HG03520 (cell line): Measurements from ENCODE around the gene PTPN1.
"Not testable (repeated sequence)": the region's sequence is repeated elsewhere in the genome, so short reads cannot be mapped to it uniquely, and the experiment has no call there.

Experiments used
- ATAC-seq: cut with Tn5 transposase; IDR thresholded peaks from one replicate; pipeline ENCODE4 v1.9.1; 2021; ENCODE audit warnings: mild to moderate bottlenecking, moderate library complexity; ENCODE audit not compliant: unreplicated experiment

The PTPN1 gene

DNA sequence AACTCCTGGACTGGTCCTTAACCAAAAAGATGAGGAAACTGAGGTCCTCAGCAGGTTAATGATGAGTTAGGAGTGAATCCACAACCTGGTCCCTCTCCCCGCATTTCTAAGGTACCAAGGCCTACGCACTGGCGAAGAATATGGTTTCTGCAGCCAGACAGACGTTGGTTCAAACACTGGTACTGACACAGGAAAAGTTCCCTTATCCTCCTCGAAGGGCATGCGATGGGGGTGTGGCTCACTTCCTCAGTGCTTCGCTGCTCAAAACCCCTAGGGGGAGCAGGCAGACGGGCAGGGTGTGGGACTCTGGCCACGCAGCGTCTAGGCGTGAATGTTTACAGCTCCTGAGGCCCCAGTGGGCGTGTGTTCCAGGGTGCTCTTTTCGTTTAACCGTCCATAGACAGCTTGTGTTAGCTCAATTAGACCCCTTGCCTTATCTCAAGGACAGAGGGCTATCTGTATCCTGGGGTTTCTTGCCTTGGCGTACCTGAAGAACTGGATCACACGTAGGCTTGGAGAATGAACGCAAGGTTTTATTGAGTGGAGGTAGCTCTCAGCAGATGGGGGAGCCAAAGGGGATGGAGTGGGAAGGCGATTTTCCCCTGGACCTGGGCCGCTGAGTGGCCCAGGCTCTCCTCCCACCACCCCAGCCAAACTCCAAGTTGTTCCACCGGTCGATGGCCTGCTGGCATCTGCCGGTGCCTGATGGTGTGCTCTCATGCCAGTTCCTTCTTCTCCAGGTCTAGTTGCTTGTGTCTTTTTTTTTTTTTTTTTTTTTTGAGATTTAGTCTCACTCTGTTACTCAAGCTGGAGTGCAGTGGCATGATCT is 31.8 kb upstream of the PTPN1 start:
- peak; percentile 51 for ATAC-seq

DNA sequence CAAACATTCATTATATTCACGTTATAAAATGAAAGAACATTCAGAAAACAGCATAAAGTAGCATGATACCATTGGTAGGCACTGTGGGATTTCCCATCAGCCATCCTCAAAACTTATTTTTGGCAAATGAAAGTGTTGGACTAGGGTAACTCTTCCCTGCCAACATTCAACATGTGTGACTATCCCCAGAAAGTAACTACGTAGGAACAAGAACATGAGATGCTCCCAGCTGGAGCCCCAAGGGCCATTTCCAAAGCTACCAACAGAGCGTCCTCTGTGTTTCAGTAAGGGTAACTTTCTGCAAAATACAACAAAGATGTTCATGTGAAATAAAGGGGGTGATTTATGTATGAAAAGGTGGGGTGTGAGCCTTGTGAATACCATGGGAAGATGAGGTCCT is 28.4 kb upstream of the PTPN1 start:
- no peak for ATAC-seq

DNA sequence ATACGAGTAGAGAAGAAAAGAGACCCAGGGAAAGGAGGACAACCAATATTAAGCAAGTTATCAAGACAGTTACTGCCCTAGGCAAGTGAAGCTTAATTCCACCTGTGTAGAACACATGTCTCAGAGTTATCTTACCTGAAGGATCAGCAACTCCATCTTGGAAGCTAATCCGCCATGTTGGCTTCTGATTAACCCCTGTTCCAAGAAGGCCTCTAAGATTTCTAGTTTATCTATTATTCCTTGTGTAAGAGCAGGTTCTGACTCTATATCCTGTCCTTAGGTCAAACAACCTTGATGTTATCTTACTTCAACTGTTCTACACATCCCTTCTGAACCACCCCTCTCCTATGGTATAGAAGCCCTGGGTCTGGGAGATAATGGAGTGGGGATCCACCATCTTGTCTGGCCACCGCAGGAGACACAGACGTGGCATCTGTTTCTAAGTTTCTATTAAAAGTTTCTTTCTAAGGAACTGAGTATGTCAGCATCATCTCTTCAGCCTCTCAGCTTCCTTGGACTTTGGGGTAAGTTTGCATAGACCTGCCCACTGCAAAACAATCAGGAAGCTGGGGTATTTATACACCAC is 27.7 kb upstream of the PTPN1 start:
- ATAC-seq = no peak

DNA sequence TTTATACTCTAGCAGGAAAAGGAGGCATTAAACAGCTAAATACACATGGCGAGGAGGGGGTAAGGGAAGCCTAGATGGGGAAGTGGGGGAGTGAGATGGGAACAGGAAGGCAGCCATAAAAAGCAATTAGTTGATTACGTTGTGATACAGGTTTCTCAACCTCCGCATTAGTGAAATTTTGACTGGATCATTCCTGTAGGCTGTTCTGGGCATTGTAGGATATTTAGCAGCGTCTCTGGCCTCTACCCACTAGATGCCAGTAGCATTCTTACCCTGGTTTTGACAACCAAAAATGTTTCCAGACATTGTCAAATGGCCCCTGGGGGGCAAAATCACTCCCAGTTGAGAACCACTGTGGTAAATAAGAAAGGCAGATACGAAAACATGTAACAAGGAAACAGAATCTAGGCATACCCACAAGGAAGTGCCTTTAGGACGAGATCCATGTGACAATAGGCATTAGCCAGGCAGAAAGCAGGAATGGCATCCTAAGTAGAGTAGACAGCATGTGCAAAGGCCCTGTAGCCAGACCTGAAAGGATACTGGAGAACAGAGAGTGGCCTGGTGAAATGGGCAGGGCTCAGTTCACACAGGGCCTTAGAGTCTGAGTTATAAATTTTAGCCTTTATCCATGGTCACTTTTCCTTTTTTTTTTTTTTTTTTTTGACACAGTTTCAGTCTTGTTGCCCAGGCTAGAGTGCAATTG is 25.8 kb upstream of the PTPN1 start:
- ATAC-seq = no peak

DNA sequence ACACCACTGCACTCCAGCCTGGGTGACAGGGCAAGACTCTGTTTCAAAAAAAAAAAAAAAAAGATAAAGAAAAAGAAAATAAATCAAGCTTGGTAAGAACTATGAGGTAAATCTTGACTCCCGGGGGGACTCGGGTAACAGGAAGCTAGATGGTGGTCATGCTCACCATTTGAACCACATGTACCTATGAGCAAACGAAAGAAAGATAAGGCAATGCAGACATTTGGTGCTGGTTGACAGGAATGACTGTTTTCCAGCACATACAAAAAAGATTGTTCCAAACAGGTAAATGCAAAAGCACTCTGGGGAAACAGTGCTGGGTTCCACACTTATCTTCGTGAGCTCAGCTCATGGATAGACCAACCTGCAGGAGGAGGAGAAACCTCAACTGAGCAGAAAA is 22.8 kb upstream of the PTPN1 start:
- ATAC-seq = no peak

DNA sequence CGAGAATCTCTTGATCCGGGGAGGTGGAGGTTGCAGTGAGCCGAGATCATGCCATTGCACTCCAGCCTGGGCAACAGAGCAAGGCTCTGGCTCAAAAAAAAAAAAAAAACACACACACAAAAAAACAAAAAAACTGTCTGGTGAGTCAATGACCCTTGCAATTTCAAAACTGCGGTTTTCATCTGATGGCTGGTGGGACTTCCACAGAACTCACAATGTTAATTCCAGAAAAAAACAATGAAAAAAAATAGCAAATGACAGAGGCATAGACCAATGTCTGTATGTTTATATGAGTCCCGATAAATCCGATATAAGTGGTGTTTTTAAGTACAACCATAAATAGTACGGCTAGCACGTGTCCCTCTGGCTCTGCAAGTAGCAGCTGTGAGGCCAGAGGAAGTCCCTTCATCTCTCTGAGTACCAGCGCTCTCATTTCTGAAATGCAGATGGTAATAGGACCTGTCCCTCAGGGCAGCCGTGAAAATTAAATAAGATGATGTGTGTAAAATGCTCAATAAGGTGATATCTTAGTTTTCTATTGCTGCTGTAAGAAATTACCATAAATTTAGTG is 21.9 kb upstream of the PTPN1 start:
- no peak for ATAC-seq

DNA sequence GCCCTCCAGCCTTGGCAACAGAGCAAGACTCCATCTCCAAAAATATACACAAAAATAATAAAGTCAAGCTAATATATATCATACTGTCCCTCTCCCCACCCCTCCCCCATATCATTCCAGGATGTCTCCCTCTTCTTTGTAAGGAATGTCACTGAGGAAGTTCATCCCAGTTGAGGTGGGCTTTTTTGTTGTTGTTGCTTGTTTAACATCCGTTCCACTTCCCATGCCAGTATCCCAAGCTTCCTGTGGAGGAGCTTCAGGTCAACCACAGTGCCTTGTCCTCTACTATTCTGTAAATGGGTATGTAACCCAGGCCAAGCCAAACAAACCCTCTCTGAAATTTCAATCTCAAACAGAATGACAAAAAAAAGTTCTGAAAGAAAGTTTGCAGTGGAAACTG is 19.0 kb upstream of the PTPN1 start:
- no peak for ATAC-seq

DNA sequence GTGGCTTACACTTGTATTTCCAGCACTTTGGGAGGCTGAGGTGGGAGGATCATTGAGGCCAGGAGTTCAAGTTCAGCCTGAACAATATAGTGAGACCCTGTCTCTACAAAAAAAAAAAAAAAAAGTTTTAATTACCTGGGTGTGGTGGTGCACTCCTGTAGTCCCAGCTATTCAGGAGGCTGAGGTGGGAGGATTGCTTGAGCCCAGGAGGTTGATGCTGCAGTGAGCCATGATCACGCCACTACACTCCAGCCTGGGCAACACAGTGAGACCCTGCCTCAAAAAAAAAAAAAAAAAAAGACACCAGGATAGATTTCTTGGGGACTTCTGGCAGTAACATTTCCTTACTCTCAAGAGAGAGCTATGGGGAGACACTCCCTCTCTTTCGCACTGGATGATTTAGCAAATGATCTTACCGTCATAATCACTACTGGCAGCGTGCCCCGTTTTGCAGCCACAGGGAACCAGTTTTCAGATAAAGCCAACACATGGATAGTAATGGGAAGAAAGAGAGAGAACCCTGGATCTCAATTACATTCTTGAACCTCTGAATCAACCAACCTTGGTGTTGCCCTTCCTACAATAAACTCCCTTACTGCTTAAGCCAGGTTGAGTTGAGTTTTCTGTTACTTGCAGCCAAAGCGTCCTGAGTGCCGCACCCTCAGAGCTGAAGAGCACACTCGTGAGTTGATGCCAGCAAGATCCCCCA is 18.1 kb upstream of the PTPN1 start:
- no peak for ATAC-seq

DNA sequence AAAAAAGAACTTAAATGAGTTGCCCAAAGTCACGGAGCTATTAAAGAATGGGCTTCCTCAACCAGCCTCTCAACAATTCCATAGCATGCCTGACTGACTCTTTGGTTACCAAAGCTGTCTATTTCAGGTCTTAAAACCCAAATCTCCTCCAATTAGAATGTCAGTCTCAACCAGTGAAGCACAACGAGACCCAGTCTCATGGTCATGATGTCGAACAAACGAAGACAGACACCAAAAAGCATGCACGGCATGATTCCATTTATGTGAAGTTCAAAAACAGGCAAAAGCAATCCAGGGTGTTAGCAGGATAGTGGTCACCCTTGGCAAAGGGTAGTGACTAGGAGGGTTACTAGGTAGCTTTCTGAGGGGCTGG is 16.3 kb upstream of the PTPN1 start:
- no peak for ATAC-seq

DNA sequence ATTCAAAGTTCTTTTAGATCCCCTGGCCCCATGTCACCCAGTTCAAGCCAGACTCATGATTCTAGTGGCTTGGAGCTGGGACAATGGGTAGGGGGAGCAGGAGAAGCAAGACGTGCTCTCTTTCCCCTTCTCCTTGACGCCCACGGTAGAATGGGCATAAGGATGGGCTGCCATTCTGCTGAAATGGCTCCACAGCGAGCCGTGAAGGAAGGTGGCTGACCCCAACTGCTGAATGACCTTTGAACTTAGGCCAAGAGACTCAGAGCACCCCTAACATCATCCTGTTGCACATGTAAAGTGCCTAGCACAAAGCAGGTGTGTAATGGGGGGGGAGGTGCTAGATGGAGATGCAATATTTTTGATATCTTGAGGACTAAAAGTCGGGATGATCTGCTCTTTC is 15.8 kb upstream of the PTPN1 start:
- no peak for ATAC-seq

DNA sequence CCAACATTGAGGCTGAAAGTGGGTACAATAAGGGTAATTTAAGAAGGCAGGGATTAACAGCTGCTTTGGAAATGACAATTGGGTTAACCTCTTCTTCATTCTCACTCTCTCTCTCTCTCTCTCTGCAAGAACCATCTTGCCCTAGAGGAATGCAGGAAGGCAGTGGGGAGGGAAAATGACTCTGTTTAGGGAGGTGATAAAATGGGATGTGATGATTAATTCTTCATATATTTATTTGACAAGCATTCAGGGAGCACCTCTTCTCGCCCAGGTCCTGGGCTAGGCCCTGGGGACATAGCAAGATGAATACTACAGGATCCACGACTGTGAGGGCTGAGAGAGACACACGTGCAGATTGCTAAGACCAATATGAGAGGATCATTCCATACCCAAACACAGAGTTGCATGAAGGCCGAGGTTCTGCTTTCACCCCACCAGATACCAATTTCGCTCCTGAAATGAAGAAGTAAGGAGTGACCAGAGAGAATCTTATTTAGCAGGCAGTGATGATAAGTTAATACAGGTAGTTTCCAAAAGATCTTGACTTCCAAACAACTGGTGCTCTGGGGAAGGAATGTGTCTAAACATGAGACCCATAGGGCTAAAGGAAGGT is 13.3 kb upstream of the PTPN1 start:
- ATAC-seq = no peak

DNA sequence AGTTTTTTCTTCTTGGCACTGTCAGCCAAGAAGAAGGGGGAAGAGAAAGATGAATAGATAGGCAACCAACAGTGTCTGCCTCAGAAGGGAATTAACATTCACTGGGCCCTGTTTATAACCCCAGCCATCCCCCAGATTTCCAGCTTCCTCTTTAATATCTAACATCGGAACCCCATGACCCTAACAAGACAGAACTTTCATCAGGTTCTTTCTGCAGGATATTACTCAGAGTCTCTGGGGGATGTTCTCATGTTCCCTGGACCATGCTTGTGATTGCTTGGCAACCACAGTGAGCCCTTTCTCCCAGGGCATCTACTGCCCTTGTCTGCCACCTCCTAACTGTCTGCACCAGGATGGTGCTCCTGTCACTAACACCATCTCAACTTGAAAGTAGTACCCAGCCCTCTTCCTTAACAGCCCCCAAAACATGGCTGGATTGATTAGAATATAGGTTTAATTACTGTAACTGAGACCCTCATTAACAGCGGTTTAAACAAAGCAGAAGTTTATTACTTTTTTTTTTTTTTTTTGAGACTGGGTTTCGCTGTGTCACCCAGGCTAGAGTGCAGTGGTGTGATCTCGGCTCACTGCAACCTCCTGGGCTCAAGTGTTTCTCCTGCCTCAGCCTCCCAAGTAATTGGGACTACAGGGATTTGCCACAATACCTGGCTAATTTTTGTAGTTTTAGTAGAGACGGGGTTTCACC is 12.0 kb upstream of the PTPN1 start:
- ATAC-seq = no peak

DNA sequence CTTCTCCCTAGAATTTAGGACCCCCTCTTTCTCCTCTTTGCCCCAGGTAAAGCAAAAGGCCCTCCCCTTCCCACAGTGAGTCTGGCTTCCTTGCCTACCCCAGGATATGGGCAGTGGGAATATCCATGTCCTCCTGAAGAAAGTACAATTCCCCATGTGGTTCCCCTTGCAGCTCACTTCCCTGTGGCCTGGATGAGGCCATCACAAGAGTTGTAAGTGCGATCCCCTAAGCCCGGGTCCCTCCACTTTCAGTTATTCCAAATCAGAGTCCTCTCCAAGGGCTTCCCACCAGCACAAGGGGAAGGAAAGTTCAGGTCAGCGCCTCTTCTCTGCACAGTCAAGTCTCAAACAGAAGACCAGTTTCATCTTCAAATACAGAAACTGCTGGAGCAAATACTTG is 10.2 kb upstream of the PTPN1 start:
- ATAC-seq = no peak

DNA sequence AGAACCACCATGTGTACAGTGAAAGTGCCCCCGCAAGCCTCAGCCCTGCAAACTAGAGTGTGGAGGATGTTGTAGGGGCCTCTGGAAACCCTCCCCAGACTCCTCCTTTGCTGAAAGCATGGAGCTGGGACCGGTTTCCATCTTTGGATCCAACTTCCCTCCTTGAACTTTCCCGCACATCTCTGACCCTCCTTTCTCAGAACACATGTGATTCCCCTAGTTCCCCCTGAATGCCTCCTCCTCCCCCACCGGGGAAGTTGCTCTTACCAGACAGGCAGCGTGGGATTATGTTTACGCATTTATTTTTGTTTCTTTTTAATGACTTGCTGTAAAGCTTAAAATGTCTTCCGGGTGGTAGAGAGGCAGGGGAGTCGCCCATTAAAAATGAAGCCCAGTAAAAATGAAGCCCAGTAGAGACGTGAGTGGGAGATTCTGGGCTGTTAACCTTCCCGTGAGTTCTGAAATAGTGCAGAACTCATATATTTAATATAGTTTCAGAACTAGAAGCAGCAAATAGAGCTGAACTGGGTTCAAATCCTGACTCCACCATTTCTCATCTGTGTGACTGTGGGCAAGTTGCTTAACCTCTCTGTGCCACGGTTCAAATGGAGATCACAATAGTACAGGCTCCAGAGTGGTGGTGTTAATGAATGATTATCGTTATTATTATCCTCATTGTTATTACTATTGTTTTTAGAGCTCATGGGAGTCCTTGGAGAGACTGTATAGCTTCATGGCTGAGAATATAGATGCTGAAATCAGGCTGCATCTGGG is 8.0 kb upstream of the PTPN1 start:
- no peak for ATAC-seq

DNA sequence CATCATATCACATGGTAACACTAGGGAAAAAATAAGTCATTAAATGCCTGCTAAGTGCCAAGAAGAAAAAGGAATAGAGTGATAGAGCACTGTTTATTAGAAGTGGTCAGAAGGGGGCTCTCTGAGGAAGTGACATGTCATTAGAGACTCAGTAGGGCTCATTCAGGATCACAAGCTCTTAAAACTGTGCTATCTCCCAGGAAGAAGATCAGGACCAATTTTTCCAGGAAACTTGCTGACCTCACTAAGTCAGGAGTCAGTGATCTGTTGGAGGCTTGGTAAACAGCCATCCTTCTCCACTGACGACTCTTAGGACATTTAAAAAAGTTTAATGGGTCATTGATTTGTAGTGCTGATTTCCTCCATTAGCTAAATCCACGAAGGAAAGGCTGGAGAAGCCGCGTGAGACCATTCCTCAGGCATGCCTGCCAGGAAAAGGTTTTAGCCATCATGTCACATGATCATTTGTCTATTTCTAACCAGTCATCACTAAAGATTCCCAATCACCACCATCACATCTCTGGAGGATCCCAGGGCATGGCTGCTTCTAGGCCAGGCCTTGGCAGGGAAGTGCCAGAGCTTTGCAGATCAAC is 5.9 kb upstream of the PTPN1 start:
- ATAC-seq = no peak

DNA sequence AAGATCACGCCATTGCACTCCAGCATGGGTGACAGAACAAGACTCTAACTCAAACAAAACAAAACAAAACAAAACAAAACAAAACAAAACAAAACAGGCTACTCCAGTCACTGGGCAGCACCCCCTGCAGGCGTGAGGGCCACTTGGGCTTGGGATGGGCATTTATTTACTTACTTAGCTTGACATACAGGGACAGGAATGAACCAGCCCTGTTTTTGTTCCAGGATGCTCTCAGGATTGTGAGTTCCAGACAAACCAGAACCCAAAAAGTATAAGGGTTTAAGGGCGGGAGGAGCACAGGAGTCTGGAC is 4.0 kb upstream of the PTPN1 start:
- ATAC-seq = no peak

DNA sequence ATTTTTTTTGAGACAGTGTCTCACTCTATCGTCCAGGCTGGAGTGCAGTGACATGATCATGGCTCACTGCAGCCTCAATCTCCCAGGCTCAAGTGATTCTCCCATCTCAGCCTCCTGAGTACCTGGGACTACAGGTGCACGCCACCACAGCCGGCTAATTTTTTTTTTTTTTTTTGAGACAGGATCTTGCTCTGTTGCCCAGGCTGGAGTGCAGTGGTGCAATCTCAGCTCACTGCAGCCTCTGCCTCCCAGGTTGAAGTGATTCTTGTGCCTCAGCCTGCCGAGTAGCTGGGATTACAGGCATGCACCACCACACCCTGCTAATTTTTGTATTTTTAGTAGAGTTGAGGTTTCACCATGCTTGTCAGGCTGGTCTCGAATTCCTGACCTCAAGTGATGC is 2.4 kb upstream of the PTPN1 start:
- not testable (repeated sequence) for ATAC-seq

DNA sequence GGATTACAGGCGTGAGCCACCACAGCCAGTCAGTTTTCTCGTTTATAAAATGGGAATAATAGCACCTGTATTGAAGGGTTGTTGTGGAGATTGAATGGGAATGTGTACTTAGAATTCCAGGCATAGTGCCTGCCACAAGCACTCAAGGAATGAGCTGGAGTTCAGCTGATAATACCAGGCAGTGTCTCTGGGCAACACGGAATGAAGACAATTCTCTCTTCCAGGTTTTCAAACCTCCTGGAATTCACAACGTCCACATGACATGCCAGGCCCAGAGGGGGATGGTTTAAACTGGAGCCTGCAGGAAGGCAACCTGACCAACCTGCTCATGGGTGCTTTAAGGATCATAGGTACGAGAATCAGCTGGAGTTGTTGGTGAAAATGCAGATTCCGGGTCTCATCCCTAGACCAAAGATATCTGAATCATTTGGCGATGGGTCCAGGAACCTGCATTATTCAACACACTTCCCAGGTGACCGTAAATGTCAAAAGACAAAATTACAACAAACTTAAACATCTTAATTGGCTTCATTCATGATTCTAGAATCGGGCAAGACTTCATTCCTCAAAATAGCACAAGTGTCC is 1.9 kb upstream of the PTPN1 start:
- no peak for ATAC-seq
